Dedifferentiated amniotic fluid mesenchymal stem cell (primary cell): ENCODE measurements around the gene CYP3A5.
"Not testable (repeated sequence)": the region's sequence is repeated elsewhere in the genome, so short reads cannot be mapped to it uniquely, and the experiment has no call there.

Experiments used
- DNase-seq: peaks from one replicate; pipeline ENCODE4 v3.0.0-alpha.2; 2016; ENCODE audit errors: extremely low spot score

CYP3A5 gene

DNA sequence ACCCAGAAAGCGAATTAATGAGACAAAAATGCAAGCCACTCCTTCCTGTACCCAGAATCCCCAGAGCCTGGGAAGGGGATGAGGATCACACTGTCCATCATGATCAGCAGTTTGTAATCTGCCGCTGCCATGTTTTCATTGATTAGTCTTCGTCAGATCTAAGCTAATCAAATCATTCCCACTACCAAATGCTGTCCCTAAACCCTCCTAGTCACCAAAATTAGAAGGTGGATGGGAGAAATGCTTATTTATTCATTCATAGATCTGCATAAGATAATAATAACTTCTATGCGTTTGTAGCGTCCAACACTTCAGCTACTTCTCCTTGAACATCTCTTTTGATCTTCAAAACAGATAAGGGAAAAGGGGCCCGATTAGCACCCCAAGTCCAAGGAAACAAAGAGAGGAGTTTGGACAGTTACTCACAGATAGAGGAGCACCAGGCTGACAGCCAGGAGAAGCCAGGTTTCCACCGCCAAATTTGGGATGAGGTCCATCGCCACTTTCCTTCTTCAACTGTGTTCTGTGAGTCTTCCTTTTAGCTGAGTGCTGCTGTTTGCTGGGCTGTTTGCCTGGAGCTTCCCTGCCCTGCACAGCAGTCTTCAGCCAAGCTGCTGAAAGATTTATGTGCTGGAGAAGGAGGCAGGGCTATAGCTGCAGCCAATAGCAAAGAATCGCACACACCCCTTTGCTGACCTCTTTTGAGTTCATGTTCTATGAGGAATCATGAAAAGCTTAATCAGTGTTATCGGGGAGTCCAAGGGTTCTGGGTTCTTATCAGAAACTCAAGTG is at the start of gene CYP3A5:
Gene CYP3A5, minus strand, starts transcription at position 597 of the 792 bp plus-strand sequence. Its CDS starts 100 bp downstream, at position 497.
- no peak for DNase-seq

- no peak for DNase-seq
Measured at GRCh38 chr7:99728615-99729014, 48.8 kb upstream of the CYP3A5 start.

GRCh38 chr7:99723201-99723600 is 43.4 kb upstream of the CYP3A5 start:
- not testable (repeated sequence) for DNase-seq

- DNase-seq = no peak
Measured at GRCh38 chr7:99720800-99721595, 41.2 kb upstream of the CYP3A5 start.

GRCh38 chr7:99719996-99720769 is 40.4 kb upstream of the CYP3A5 start:
- no peak for DNase-seq

- no peak for DNase-seq
Measured at GRCh38 chr7:99713995-99714570, 34.3 kb upstream of the CYP3A5 start.

GRCh38 chr7:99709838-99710578 is 30.2 kb upstream of the CYP3A5 start:
- no peak for DNase-seq

- DNase-seq = no peak
Measured at GRCh38 chr7:99709260-99709659, 29.5 kb upstream of the CYP3A5 start.

DNA sequence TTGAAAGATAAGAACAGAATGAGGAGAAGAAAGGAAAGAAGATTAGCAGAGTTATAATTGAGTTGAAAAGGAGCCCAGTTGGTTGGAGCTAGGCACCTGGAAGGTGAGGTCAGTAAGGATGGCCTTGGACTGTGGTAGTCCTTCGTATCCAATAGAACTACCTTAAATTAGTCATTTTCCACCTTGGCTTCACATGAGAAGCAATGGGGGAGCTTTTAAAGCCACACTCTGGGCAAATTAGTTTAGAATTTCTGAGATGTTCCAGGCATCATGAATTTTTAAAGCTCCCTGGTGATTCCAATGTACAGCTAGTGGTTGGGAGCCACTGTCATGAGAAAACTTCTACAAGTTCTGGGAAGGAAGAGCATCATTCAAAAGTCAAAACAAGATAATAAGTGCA is 27.3 kb upstream of the CYP3A5 start:
- no peak for DNase-seq

DNA sequence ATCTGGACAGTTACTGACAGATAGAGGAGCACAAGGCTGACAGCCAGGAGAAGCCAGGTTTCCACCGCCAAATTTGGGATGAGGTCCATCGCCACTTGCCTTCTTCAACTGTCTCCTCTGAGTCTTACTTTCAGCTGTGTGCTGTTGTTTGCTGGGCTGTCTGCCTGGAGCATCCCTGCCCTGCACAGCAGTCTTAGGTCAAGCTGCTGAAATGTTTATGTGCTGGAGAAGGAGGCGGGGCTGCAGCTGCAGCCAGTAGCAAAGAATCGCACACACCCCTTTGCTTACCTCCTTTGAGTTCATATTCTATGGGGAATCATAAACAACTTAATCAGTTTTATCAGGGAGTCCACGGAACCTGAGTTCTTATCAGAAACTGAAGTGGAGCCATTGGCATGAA is 20.1 kb upstream of the CYP3A5 start:
- DNase-seq = no peak

DNA sequence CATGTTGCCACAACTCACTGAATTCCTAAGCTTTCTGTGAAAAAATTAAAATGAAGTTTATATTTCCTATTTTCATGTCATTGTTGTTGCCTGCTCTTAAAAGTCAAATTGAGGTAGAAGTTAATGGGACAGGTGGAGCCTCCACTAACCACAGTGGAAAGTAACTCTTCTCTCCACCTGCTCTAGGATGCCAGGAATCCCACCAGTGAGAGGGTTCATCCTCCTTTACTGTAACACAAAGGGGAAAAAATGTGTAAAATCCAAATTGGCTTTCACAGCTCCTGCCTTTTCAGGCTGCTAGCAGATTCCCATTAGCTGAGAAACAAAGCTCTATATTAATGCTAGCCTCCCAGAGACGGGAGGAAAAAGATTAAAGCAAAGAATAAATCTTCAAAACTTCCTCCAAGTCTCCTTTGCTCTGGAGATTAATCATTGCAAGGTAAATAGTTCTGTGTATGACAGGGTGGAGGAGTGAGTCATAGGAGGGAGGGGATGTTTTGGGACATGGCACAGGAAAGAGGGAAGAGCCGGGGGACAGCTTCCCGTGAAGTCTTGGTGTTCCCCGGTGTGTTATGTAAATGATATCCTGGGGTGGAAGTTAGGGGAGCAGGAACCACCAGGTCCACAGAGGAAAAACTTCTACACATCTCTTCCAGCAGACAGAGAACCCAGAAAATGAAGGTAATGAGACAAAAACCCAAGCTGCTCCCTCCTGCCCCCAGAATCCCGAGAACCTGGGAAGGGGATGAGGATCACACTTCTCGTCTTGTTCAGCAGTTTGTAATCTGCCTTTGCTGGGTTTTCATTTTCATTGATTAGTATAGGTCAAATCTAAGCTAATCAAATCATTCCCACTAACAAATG is 19.3 kb upstream of the CYP3A5 start:
- not testable (repeated sequence) for DNase-seq

DNA sequence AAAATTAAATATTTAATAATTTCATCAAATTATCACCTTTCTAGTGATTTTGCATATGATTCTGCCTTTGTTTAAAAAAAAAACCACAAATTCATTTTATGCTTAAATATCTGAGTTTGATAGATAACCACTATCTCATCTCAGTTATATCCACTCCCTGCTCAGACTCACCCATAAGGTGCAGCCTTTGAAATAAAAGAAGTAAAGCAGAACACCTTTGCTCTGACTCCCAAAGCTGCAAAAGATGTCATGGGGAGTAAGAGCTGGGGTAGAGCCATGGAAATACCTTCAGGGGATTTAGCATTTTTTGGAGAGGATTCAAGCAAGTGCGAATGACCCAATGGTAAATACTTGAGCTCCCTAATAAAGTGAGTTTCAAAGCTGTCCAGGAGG is 15.1 kb upstream of the CYP3A5 start:
- DNase-seq = no peak

DNA sequence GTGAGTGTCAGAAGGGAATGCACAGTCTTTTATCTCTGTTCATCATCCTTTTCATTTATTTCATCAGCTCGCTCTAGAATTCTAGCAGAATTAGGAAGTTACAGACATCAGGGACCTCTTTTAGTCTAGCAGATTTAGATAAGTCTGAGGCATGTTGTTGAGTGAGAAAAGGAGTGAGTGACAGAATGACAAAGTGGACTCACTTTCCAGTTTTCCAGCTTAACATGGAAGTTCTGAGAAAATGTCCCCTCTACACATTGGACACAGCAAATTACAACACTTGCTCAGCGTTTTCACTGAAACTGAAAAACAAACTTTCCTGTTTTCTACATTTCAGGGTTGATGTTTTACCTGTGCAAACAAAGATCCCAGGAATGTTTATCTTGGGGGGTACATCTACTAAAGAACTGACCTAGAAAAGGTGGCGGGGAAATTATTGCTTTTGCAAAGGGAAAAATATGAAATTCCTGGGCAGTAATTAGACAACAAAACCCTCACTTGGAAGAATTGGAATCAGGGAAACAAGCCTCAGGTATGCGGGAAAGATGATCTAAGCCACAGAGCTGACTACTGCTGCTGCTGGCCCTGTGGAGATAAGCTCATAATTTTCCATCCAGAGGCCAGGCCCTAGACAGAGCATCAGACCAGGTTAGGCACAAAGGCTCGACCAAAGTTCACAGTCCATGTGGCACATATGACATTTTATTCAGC is 14.6 kb upstream of the CYP3A5 start:
- no peak for DNase-seq

GRCh38 chr7:99693427-99694200 is 13.8 kb upstream of the CYP3A5 start:
- DNase-seq = no peak

DNA sequence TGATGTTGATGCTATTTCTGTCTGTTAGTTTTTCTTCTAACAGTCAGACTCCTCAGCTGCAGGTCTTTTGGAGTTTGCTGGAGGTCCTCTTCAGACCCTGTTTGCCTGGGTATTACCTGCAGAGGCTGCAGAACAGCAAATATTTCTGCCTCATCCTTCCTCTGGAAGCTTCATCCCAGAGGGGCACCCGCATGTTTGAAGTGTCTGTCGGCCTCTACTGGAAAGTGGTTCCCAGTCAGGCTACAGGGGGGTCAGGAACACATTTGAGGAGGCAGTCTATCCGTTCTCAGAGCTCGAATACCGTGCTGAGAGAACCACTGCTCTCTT is 13.3 kb upstream of the CYP3A5 start:
- no peak for DNase-seq

- not testable (repeated sequence) for DNase-seq
Measured at GRCh38 chr7:99692563-99692962, 12.8 kb upstream of the CYP3A5 start.

- DNase-seq = not testable (repeated sequence)
Measured at GRCh38 chr7:99691658-99692057, 11.9 kb upstream of the CYP3A5 start.

GRCh38 chr7:99690918-99691317 is 11.1 kb upstream of the CYP3A5 start:
- not testable (repeated sequence) for DNase-seq
